ENCODE data around the gene SCAP. TPM values are rescaled to one million over a fixed set of nuclear protein-coding genes. Genes with fewer than 3 reads are reported as not detected.

SCAP gene
- total and polyA plus RNA-seq, 2 of the 13 experiments (the other 11 are each of a cell fraction or from before 2014, with no cell fraction given), result 40.4 to 53.3 TPM

GRCh38 chr3:47479826-47480160 lies 4.1 kb upstream of the SCAP start:
- in situ Hi-C loops (cut with HindIII; ENCODE audit: extremely low pct_ligation_motif_present, low pct_unique_long_range_greater_than_20kb), result loop anchor here (5.0 kb wide), 1 partner anchor 57 kb away; no protein-coding TSS in a partner anchor
- CTCF ChIA-PET (ENCODE audit: low intra/inter-chr PET ratio, low total read pairs), result no interaction called here
- Histone ChIP-seq H3K36me3 (replicated peaks in 1 of 2; ENCODE audit: control insufficient read depth in 1 of 2, insufficient read depth in 2 of 2, low read length in 2 of 2) (no peaks in the 10 kb centered on the region), H3K9me3 (ENCODE audit: low read length) (no peaks in the 10 kb centered on the region), H3K79me2 (ENCODE audit: insufficient read depth, low read length) (peaks cover 4% of the 10 kb centered on the region), H3K4me1 (ENCODE audit: insufficient read depth, low read length) (peaks cover 28% of the 10 kb centered on the region), H3K4me3 (replicated peaks in 1 of 3; ENCODE audit: insufficient read depth in 1 of 3, low read depth in 2 of 3, low read length in 3 of 3) (no peak overlapping the region), H3K4me2 (ENCODE audit: low read depth, low read length) (no peak overlapping the region), H3K9ac (ENCODE audit: insufficient read depth, low read depth, low read length) (no peak overlapping the region), H3K27ac (ENCODE audit: extremely low read length, insufficient read depth, low read length) (no peak overlapping the region), H4K20me1 (ENCODE audit: insufficient read depth, low read length) (no peaks in the 10 kb centered on the region; the same call in 1 of the 2 replicates), H2AFZ (ENCODE audit: low read length) (no peak overlapping the region), H3K27me3 (ENCODE audit: control insufficient read depth in 1 of 2, insufficient read depth in 2 of 2, low read length in 2 of 2) (no peaks in the 10 kb centered on the region; a peak in 1 of 5 replicates)
- DNase-seq (ENCODE audit: low spot score) (no peak), ATAC-seq (no peak), FAIRE-seq (no peak)
- intact Hi-C loops (cut with micrococcal nuclease; ENCODE audit: unreplicated experiment), result loop anchor here (5.0 kb wide), 1 partner anchor 33 kb away; the partner anchor contains the start of gene ELP6
- TF ChIP-seq CSRNP2 (CRISPR knock-in tag; conservative IDR thresholded peaks at IDR 0.05; ENCODE audit: low read depth) (no peak), ZNF256 (CRISPR knock-in tag; conservative IDR thresholded peaks at IDR 0.05) (no peak)
- 83% methylated on average over 2 of the region's 2 CpGs for WGBS (ENCODE audit: low lambda C conversion rate)
- POLR2A ChIA-PET, result no interaction called here
- BruUV-seq (replicated peaks), result no TSS peak

- Histone ChIP-seq H2AFZ (ENCODE audit: low read length) (no peak overlapping the region), H4K20me1 (ENCODE audit: insufficient read depth, low read length) (peaks cover 13% of the 10 kb centered on the region), H3K4me3 (replicated peaks in 1 of 3; ENCODE audit: insufficient read depth in 1 of 3, low read depth in 2 of 3, low read length in 3 of 3) (no peak overlapping the region), H3K36me3 (replicated peaks in 1 of 2; ENCODE audit: control insufficient read depth in 1 of 2, insufficient read depth in 2 of 2, low read length in 2 of 2) (no peaks in the 10 kb centered on the region), H3K9me3 (ENCODE audit: low read length) (no peaks in the 10 kb centered on the region), H3K27ac (ENCODE audit: extremely low read length, insufficient read depth, low read length) (no peak overlapping the region), H3K27me3 (ENCODE audit: control insufficient read depth in 1 of 2, insufficient read depth in 2 of 2, low read length in 2 of 2) (no peaks in the 10 kb centered on the region; a peak in 1 of 5 replicates), H3K4me1 (ENCODE audit: insufficient read depth, low read length) (peaks cover 36% of the 10 kb centered on the region), H3K9ac (ENCODE audit: insufficient read depth, low read depth, low read length) (no peak overlapping the region), H3K4me2 (ENCODE audit: low read depth, low read length) (no peak overlapping the region), H3K79me2 (ENCODE audit: insufficient read depth, low read length) (peaks cover 21% of the 10 kb centered on the region)
- CTCF ChIA-PET (ENCODE audit: low intra/inter-chr PET ratio, low total read pairs), result no interaction called here
- POLR2A ChIA-PET, result interaction anchor here (1.0 kb wide), 1 partner anchor 53 kb away, joined by 3 read pairs; no protein-coding TSS in a partner anchor
- FAIRE-seq (no peak), ATAC-seq (no peak), DNase-seq (ENCODE audit: low spot score) (no peak)
- intact Hi-C loops (cut with micrococcal nuclease; ENCODE audit: unreplicated experiment), result loop anchor here (5.0 kb wide), 1 partner anchor 34 kb away; the partner anchor contains the start of gene ELP6
- in situ Hi-C loops (cut with HindIII; ENCODE audit: extremely low pct_ligation_motif_present, low pct_unique_long_range_greater_than_20kb), result loop anchor here (5.0 kb wide), 1 partner anchor 56 kb away; no protein-coding TSS in a partner anchor
- no TSS peak for BruUV-seq (replicated peaks)
- TF ChIP-seq YY1 (IDR thresholded peaks at IDR 0.05; ENCODE audit: insufficient read depth, insufficient replicate concordance, low read depth, low read length) (no peak), ZNF709 (CRISPR knock-in tag; IDR thresholded peaks at IDR 0.05) (no peak), IRF9 (CRISPR knock-in tag; IDR thresholded peaks at IDR 0.05; ENCODE audit: borderline replicate concordance) (no peak), ZNF770 (CRISPR knock-in tag; IDR thresholded peaks at IDR 0.05) (no peak), HDAC1 (CRISPR knock-in tag; IDR thresholded peaks at IDR 0.05) (no peak), RFX5 (IDR thresholded peaks at IDR 0.05; ENCODE audit: low read depth, low read length) (no peak), SOX13 (IDR thresholded peaks at IDR 0.05) (no peak), SOX13 (CRISPR knock-in tag; conservative IDR thresholded peaks at IDR 0.05 in 1 of 2, IDR thresholded peaks at IDR 0.05 in 1 of 2) (no peak), TBX2 (CRISPR knock-in tag; IDR thresholded peaks at IDR 0.05; ENCODE audit: borderline replicate concordance) (no peak), MXI1 (IDR thresholded peaks at IDR 0.05; ENCODE audit: borderline replicate concordance, low read depth, low read length) (no peak)
Measured at GRCh38 chr3:47478022-47478421, 2.3 kb upstream of the SCAP start.

Measured in HepG2 (cell line).